ENCODE data around the gene TMEM212.
"Not testable (repeated sequence)": the region's sequence is repeated elsewhere in the genome, so short reads cannot be mapped to it uniquely, and the experiment has no call there.

TMEM212 gene

DNA sequence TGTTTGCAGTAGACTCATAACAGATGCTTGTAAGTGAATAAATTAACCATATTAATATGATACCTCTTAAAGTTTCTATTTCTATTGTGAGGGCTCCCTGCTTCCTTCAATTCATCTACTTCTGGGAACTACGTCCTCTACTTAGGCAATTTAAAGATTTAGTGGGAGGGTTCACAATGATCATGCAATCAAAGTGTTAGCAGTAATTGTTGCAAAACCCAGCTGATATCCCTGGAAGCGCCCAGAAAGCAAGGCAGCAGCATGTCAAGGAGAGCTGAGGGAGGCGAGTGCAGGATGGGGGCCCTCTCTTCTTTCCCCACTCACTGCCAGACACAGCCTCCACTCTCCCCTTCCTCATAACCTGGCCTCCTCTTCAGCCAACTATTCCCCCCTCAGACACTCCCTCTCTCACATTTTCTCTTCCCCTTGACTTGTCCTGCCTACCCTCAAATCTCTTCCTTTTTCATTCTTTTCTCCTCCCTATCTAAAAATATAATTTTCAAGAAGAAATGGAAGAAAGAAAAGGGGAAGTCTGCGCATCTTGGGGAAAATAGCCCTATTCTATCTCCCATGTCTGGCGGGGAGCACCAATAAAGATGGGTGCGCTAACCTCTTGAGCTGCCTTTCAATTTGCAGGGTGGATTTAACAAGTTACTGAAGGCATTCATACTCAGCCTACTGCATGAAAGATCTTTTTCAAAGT lies 6.6 kb downstream of the TMEM212 start:
- no peaks in the 10 kb centered on the region for H3K4me1 ChIP-seq (ENCODE audit: control insufficient read depth, insufficient read depth, low read length)
- no peaks in the 10 kb centered on the region for H3K36me3 ChIP-seq (ENCODE audit: control insufficient read depth, insufficient read depth, low read length)
- no peaks in the 10 kb centered on the region for H3K27me3 ChIP-seq (ENCODE audit: control insufficient read depth, insufficient read depth, low read length)
- no peak overlapping the region for H3K4me3 ChIP-seq (ENCODE audit: low read depth, low read length)
- H3K9ac ChIP-seq (ENCODE audit: low read depth, low read length), result no peak overlapping the region
- peaks cover 8% of the 10 kb centered on the region for H3K9me3 ChIP-seq (ENCODE audit: control insufficient read depth, insufficient read depth, low read length)

DNA sequence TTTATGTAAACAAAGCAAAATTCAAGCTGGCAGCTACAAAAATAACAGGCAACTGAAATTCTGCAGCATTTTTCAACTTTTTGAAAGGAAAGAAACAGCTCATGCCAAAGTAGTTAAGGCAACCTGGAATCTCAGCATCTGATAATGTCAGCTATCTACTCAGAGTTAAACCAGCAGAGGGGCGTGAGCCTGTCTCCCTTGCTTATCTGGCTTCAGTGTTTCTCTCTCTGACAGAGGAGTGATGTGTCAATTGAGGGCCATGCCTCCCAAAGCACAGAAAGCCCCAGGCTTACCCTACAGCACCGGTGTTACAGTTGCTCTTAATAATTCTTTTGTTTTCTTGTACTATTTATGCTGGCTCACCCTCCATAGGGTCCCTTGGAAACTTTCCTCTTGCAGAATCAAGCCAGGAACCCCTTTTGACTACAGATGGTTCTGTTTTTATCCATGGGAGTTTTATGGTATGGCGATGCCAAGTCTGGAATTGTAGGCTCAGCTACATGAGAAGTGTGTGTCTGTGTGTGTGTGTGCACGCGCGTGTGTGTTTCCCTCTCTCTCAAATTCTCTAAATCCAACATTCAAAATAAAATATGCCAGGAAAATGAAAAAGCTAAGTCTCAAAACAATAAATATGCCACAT lies 7.3 kb downstream of the TMEM212 start:
- no peaks in the 10 kb centered on the region for H3K27me3 ChIP-seq (ENCODE audit: control insufficient read depth, insufficient read depth, low read length)
- no peaks in the 10 kb centered on the region for H3K4me1 ChIP-seq (ENCODE audit: control insufficient read depth, insufficient read depth, low read length)
- no peak overlapping the region for H3K4me3 ChIP-seq (ENCODE audit: low read depth, low read length)
- peaks cover 13% of the 10 kb centered on the region for H3K9me3 ChIP-seq (ENCODE audit: control insufficient read depth, insufficient read depth, low read length)
- H3K9ac ChIP-seq (ENCODE audit: low read depth, low read length), result no peak overlapping the region
- H3K36me3 ChIP-seq (ENCODE audit: control insufficient read depth, insufficient read depth, low read length), result no peaks in the 10 kb centered on the region

DNA sequence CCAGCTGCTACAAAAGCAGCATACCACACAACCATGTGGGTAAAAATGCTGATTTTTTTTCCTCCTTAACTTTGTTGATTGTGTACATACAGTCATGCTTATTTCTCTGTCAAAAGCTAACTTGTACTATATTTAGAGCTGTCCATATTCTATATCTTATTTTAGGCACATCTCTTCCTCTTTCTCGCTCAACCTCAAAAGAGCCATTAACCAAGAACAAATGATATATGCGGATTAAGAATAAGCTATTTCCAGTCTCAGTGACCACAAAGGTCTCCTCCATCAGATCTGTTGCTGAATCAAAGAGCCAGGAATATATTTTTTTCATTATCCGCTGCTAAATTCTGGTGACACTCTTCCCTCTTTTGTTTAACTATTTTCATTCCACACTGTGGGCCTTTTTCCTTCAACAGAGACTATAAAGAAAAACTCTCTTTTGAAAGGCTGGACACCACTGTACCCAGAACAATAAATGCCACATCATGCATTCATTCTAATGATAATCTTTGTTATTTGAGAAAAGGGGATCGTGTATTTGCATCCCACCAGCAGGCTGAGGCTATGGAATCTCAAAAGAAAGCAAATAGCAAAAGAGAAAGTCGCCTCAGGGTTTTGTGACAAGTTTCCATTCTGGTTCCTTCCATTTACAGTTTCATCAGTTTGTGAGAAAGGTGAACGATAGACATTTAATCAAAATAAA lies 8.0 kb downstream of the TMEM212 start:
- H3K36me3 ChIP-seq (ENCODE audit: control insufficient read depth, insufficient read depth, low read length), result no peaks in the 10 kb centered on the region
- no peak overlapping the region for H3K4me3 ChIP-seq (ENCODE audit: low read depth, low read length)
- H3K4me1 ChIP-seq (ENCODE audit: control insufficient read depth, insufficient read depth, low read length), result no peaks in the 10 kb centered on the region
- H3K27me3 ChIP-seq (ENCODE audit: control insufficient read depth, insufficient read depth, low read length), result no peaks in the 10 kb centered on the region
- no peak overlapping the region for H3K9ac ChIP-seq (ENCODE audit: low read depth, low read length)
- peaks cover 17% of the 10 kb centered on the region for H3K9me3 ChIP-seq (ENCODE audit: control insufficient read depth, insufficient read depth, low read length)

DNA sequence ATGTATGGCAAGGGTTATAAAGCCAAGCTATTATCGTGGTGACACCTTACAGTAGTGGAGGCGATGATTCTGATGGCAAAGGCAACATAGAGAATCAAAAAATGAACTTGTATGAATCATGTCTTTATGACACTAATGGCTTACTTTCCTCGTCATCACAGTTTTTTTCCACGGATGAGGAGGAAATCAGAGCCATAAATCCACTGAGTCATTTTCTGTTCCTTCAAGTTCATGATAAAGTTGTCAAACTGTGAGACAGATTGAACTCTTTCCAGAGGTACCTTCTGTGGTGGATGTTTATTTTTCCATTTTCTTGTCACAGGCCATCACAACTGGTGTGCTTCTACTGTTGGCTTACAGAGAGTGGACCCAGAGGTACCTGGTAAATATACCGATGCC lies 8.5 kb downstream of the TMEM212 start:
- Histone ChIP-seq H3K9ac (ENCODE audit: low read depth, low read length) (no peak overlapping the region), H3K4me1 (ENCODE audit: control insufficient read depth, insufficient read depth, low read length) (no peaks in the 10 kb centered on the region), H3K36me3 (ENCODE audit: control insufficient read depth, insufficient read depth, low read length) (no peaks in the 10 kb centered on the region), H3K4me3 (ENCODE audit: low read depth, low read length) (no peak overlapping the region), H3K27me3 (ENCODE audit: control insufficient read depth, insufficient read depth, low read length) (no peaks in the 10 kb centered on the region), H3K9me3 (ENCODE audit: control insufficient read depth, insufficient read depth, low read length) (peaks cover 23% of the 10 kb centered on the region)

DNA sequence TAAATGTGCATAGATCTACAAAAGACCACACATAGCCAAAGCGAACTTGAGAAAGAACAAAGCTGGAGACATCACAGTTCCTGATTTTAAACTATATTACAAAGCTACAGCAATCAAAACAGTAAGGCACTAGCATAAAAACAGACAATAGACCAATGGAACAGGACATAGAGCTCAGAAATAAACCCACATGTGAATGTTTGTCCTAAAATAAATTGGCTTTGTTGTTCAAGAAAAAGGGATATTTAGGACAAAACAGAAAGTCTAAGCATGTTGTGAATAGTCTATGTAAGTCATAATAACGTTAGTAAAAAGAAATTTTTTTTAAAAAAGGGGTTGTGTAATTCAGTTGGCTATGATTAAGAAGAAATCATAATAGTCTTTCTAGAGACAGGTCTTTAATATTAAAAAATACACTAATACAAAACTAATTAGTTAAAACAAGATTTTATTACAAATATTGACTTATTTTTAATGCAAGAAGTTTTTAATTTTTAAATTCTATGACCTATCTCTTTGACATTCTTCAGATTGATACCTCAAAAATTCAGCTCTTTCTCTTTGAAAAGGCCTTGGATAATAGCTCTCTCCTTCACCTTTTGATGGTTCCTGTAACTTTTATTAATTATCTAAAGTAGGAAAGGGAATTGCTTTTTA lies 11.6 kb downstream of the TMEM212 start:
- Histone ChIP-seq H3K9me3 (ENCODE audit: control insufficient read depth, insufficient read depth, low read length) (peaks cover 25% of the 10 kb centered on the region), H3K9ac (ENCODE audit: low read depth, low read length) (no peak overlapping the region), H3K4me1 (ENCODE audit: control insufficient read depth, insufficient read depth, low read length) (no peaks in the 10 kb centered on the region), H3K4me3 (ENCODE audit: low read depth, low read length) (no peak overlapping the region), H3K27me3 (ENCODE audit: control insufficient read depth, insufficient read depth, low read length) (no peaks in the 10 kb centered on the region), H3K36me3 (ENCODE audit: control insufficient read depth, insufficient read depth, low read length) (no peaks in the 10 kb centered on the region)

DNA sequence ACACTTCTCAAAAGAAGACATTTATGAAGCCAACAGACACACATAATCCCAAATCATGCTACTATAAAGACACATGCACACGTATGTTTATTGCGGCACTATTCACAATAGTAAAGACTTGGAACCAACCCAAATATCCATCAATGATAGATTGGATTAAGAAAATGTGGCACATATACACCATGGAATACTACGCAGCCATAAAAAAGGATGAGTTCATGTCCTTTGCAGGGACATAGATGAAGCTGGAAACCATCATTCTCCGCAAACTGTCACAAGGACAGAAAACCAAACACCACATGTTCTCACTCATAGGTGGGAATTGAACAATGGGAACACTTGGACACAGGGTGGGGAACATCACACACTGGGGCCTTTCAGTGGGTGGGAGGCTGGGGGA lies 15.6 kb downstream of the TMEM212 start:
- not testable (repeated sequence) for H3K9ac ChIP-seq (ENCODE audit: low read depth, low read length); H3K4me3 ChIP-seq (ENCODE audit: low read depth, low read length); H3K4me1 ChIP-seq (ENCODE audit: control insufficient read depth, insufficient read depth, low read length); H3K27me3 ChIP-seq (ENCODE audit: control insufficient read depth, insufficient read depth, low read length); H3K36me3 ChIP-seq (ENCODE audit: control insufficient read depth, insufficient read depth, low read length)
- peaks cover 22% of the 10 kb centered on the region for H3K9me3 ChIP-seq (ENCODE audit: control insufficient read depth, insufficient read depth, low read length)

DNA sequence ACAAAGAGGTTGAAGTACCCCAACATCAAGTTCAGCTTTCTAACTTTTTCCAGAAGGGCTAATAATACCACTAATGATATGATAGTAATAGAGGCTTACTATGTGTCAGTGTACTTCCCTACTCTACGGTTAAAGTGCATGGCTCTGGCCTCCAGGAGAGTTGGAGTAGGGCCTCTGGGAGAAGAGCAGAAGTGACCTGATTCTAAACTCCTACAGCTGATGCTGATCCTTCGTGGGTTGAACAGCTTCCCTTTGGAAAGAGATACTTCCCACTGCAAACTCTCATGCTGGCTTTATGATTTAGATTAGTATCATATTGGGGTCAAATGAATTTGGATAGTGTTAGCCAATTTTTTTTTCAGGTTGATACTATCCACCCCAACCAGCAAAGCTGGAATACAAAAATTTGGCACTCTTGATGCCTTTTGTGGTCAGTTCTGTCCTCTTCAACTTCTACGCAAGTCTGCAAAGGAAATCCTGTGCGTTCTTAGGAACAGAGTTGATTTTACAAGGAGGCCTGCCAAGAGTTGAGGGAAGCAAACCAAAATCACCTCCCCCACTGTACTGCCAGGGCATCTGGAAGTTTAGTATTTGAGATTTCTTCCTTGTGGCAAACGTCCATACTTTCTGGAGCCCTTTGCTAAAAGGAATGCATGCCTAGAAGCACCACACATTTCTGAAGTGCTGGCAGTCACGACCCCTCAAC lies 17.8 kb downstream of the TMEM212 start:
- Histone ChIP-seq H3K4me3 (ENCODE audit: low read depth, low read length) (no peak overlapping the region), H3K9me3 (ENCODE audit: control insufficient read depth, insufficient read depth, low read length) (peaks cover 9% of the 10 kb centered on the region), H3K4me1 (ENCODE audit: control insufficient read depth, insufficient read depth, low read length) (peaks cover 3% of the 10 kb centered on the region), H3K27me3 (ENCODE audit: control insufficient read depth, insufficient read depth, low read length) (no peaks in the 10 kb centered on the region), H3K36me3 (ENCODE audit: control insufficient read depth, insufficient read depth, low read length) (no peaks in the 10 kb centered on the region), H3K9ac (ENCODE audit: low read depth, low read length) (no peak overlapping the region)

DNA sequence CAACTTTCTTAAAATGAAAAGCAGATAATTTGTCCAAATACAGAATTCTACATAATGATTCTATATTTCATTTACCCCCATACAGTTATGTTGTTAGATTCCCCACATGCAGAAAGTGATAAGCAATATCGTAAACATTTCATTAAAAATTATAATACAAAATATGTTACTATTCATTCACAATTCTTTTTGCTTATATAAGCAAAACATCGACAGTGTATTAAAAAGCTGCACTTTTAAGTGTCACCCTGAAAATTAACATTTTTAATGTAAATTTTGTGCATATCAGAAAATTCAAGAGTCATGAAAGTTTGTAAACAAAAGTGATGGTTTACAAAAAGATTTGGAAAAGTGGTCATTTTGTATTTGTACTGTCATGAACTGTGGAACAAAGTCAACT lies 19.2 kb downstream of the TMEM212 start:
- Histone ChIP-seq H3K9ac (ENCODE audit: low read depth, low read length) (no peak overlapping the region), H3K9me3 (ENCODE audit: control insufficient read depth, insufficient read depth, low read length) (no peaks in the 10 kb centered on the region), H3K4me1 (ENCODE audit: control insufficient read depth, insufficient read depth, low read length) (peaks cover 3% of the 10 kb centered on the region), H3K27me3 (ENCODE audit: control insufficient read depth, insufficient read depth, low read length) (no peaks in the 10 kb centered on the region), H3K36me3 (ENCODE audit: control insufficient read depth, insufficient read depth, low read length) (no peaks in the 10 kb centered on the region), H3K4me3 (ENCODE audit: low read depth, low read length) (no peak overlapping the region)

DNA sequence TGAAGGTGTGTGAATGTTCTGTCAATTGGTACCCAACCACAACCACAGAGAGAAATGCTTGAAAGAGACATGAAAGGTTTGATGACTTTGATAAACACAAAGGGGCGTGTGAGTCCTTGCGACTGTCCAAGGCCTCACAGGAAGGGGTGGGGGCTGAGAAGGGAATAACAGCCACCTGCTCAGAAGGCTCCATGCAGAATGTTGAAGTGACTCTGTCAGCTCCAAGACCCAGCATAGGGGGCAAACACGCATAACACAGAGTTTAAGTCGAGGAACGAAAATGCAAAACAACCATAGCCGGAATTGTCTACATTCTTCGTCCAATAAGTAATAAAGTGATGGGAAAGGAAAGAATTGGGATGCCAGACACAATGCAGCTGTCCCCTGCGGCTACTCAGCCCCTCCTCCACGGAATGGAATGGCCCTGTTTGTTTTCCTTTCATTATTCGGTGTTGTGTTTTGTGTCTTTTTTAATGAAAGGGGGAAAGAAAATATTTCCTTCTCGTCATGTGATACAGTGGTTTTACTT lies 19.9 kb downstream of the TMEM212 start:
- H3K4me3 ChIP-seq (ENCODE audit: low read depth, low read length), result no peak overlapping the region
- no peak overlapping the region for H3K9ac ChIP-seq (ENCODE audit: low read depth, low read length)
- peaks cover 3% of the 10 kb centered on the region for H3K4me1 ChIP-seq (ENCODE audit: control insufficient read depth, insufficient read depth, low read length)
- H3K27me3 ChIP-seq (ENCODE audit: control insufficient read depth, insufficient read depth, low read length), result no peaks in the 10 kb centered on the region
- H3K9me3 ChIP-seq (ENCODE audit: control insufficient read depth, insufficient read depth, low read length), result no peaks in the 10 kb centered on the region
- no peaks in the 10 kb centered on the region for H3K36me3 ChIP-seq (ENCODE audit: control insufficient read depth, insufficient read depth, low read length)

DNA sequence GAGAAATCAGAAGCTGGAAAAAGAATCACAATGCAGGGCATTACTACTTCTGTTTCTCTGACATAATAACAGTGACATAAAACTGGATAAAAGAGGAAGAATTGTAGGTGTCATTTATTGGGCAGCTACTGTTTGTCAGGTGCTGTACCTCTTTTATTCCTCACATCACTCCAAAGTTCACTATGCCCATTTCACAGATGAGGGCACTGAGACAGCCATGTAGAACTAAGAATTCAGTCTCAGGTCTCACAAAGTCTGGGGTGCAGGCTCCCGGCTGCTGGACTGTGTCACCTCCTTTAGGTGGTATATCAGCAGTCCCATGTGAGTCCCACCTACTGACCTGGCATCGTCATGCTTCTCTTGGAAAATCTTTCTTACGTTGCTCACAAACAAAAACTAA lies 20.8 kb downstream of the TMEM212 start:
- H3K4me3 ChIP-seq (ENCODE audit: low read depth, low read length), result no peak overlapping the region
- H3K9me3 ChIP-seq (ENCODE audit: control insufficient read depth, insufficient read depth, low read length), result no peaks in the 10 kb centered on the region
- H3K4me1 ChIP-seq (ENCODE audit: control insufficient read depth, insufficient read depth, low read length), result peaks cover 3% of the 10 kb centered on the region
- H3K27me3 ChIP-seq (ENCODE audit: control insufficient read depth, insufficient read depth, low read length), result no peaks in the 10 kb centered on the region
- no peak overlapping the region for H3K9ac ChIP-seq (ENCODE audit: low read depth, low read length)
- no peaks in the 10 kb centered on the region for H3K36me3 ChIP-seq (ENCODE audit: control insufficient read depth, insufficient read depth, low read length)

DNA sequence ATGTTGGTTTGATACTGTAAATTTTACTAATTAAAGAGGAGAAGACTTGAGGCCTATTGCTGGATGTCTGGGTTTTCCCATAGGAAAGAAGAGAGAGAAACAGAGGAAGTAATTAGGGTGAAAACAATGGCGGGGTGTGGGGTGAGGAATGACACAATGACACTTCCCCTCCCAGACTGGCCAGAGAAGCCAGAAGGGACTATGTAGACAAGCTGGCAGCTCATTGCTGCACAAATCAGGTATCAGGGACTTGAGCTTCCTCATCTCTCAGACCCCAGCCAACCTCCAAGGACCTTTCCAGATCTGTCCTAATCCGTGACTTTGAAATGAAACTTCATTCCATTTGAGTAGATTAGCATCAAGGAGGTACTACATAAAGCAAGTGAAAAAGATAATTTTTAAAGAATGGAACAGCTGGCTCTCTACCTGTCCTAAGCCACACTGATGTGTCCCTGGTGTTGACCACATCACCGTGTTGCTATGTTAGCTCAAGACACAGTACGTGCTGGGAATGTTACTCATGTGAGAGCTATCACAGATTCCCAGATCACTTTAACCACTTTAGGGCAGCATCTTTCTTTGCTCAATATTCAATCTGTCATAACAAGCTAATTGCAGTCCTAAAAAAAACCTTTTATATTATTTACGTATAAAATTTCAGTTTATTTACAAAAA lies 22.2 kb downstream of the TMEM212 start:
- no peaks in the 10 kb centered on the region for H3K36me3 ChIP-seq (ENCODE audit: control insufficient read depth, insufficient read depth, low read length)
- H3K9ac ChIP-seq (ENCODE audit: low read depth, low read length), result no peak overlapping the region
- no peak overlapping the region for H3K4me3 ChIP-seq (ENCODE audit: low read depth, low read length)
- H3K4me1 ChIP-seq (ENCODE audit: control insufficient read depth, insufficient read depth, low read length), result peaks cover 3% of the 10 kb centered on the region
- H3K27me3 ChIP-seq (ENCODE audit: control insufficient read depth, insufficient read depth, low read length), result no peaks in the 10 kb centered on the region
- no peaks in the 10 kb centered on the region for H3K9me3 ChIP-seq (ENCODE audit: control insufficient read depth, insufficient read depth, low read length)
